H1 (cell line): ENCODE measurements around the gene AK8. TPM values are rescaled to one million over a fixed set of nuclear protein-coding genes. Genes with fewer than 3 reads are reported as not detected.

ENCODE experiments used
- CTBP2 ChIP-seq: IDR thresholded peaks from 2 replicates; pipeline ENCODE4 v1.7.0; 2011; ENCODE audit warnings: borderline replicate concordance, mild to moderate bottlenecking, moderate library complexity, mixed read lengths, low read length; ENCODE audit not compliant: insufficient read depth, insufficient read length
- POU5F1 ChIP-seq: IDR thresholded peaks from 2 replicates; pipeline ENCODE4 v1.6.1; 2011; ENCODE audit warnings: low read depth, mild to moderate bottlenecking, low read length, moderate library complexity
- RAD21 ChIP-seq, 2 experiments: IDR thresholded peaks in 1 of 2; conservative IDR thresholded peaks in 1 of 2; 2 replicates each; pipeline ENCODE4 v1.6.1; 2011; ENCODE audit warnings: low read depth in 2 of 2, low read length in 2 of 2, improper control_type of control experiment in 1 of 2, inconsistent platforms in 1 of 2, mild to moderate bottlenecking in 1 of 2, moderate library complexity in 1 of 2
- TBP ChIP-seq: IDR thresholded peaks from 2 replicates; pipeline ENCODE4 v1.6.1; 2011; ENCODE audit warnings: low read depth, low read length, improper control_type of control experiment
- ZNF274 ChIP-seq: IDR thresholded peaks from 2 replicates; pipeline ENCODE4 v1.7.0; 2012; ENCODE audit warnings: low read length, borderline replicate concordance; ENCODE audit errors: extremely low read depth
- polyA plus RNA-seq, 7 experiments: library from polyadenylated mRNA; depleted of rRNA in 3 of 7; stranded (reverse) in 5 of 7; unstranded in 2 of 7; fragments of >200 nt in 5 of 7; fragments of 200-250 nt in 2 of 7; gene quantifications; 1 replicate in 5 of 7; 2 replicates in 1 of 7; 4 replicates in 1 of 7; pipeline versions ENCODE4 v1.2.1 to v1.2.3, GENCODE V29; 2011 to 2013; ENCODE audit warnings: missing spikeins in 2 of 7, mixed read lengths in 2 of 7
- total RNA-seq: library from RNA; stranded (reverse); fragmentation: NEBNext Ultra II Directional; extraction: Animal tissue kit (Norgen Biotek cat#: 25700); gene quantifications from 2 replicates; pipeline ENCODE4 v1.2.1, GENCODE V29; 2021

Gene AK8
- total and polyA plus RNA-seq, 2 of the 8 experiments (the other 6 are each of a cell fraction or from before 2014, with no cell fraction given), result 0.35 to 0.48 TPM

DNA sequence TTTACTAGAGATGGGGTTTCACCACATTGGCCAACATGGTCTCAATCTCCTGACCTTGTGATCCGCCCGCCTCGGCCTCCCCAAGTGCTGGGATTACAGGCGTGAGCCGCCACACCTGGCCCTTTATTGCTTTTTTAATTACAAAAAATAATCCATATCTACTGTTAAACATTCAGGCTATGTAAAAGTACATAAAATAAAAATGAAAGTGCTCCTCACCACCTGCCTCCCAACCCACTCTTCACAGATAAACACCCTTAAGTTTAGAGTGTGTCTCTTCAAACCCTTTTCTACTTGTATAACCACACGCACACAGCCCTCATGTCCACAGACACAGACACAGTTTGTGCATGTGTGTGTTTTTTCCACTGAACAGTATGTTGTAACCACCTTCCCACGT lies 49.6 kb upstream of the AK8 start (continued):
- TF ChIP-seq CTBP2 (no peak), TBP (no peak), POU5F1 (no peak), ZNF274 (no peak), RAD21 (IDR thresholded peaks at IDR 0.05 in 1 of 2, conservative IDR thresholded peaks at IDR 0.05 in 1 of 2; ENCODE audit: low read depth in 2 of 2, low read length in 2 of 2) (no peak)
- TF ChIP-seq, all 59 proteins: peak for 0
